Mesenchymal stem cell (in vitro differentiated cells and primary cell): Measurements from ENCODE around the gene NRXN3.
A peak's percentile ranks its signal among the peaks of the same experiment; 100 is the strongest.

Experiments
- DNase-seq: peaks from one replicate; pipeline ENCODE4 v3.0.0-alpha.2; 2013
- H2AFZ ChIP-seq: one replicate; pipeline ENCODE4 v1.6.1; 2013; ENCODE audit warnings: low read depth, mild to moderate bottlenecking, control low read depth, inconsistent platforms, low read length, moderate library complexity
- H2AK5ac ChIP-seq: 2 replicates; pipeline ENCODE4 v1.6.1; 2013; ENCODE audit warnings: low read length, moderate library complexity, mild to moderate bottlenecking, inconsistent platforms; ENCODE audit not compliant: severe bottlenecking
- H2BK120ac ChIP-seq: one replicate; pipeline ENCODE4 v1.6.1; 2013; ENCODE audit warnings: low read depth, mild to moderate bottlenecking, inconsistent platforms, low read length, moderate library complexity
- H2BK12ac ChIP-seq, 2 experiments: one replicate each; pipeline ENCODE4 v1.6.1; 2013; ENCODE audit warnings: inconsistent platforms in 2 of 2, low read length in 2 of 2, mild to moderate bottlenecking in 2 of 2, moderate library complexity in 2 of 2, control low read depth in 1 of 2
- H2BK15ac ChIP-seq: one replicate; pipeline ENCODE4 v1.6.1; 2013; ENCODE audit warnings: mild to moderate bottlenecking, low read depth, inconsistent platforms; ENCODE audit not compliant: poor library complexity, severe bottlenecking
- H2BK5ac ChIP-seq: 2 replicates; pipeline ENCODE4 v1.6.1; 2013; ENCODE audit warnings: low read depth, mild to moderate bottlenecking, low read length, control low read depth, inconsistent platforms; ENCODE audit not compliant: poor library complexity, severe bottlenecking
- H3K14ac ChIP-seq, 2 experiments: one replicate each; pipeline ENCODE4 v1.6.1; 2013; ENCODE audit warnings: inconsistent platforms in 2 of 2, low read length in 2 of 2, control low read depth in 1 of 2, mild to moderate bottlenecking in 1 of 2, moderate library complexity in 1 of 2
- H3K18ac ChIP-seq, 2 experiments: one replicate each; pipeline ENCODE4 v1.6.1; 2013; ENCODE audit warnings: inconsistent platforms in 2 of 2, low read length in 2 of 2, control low read depth in 1 of 2, low read depth in 1 of 2, mild to moderate bottlenecking in 1 of 2
- H3K23ac ChIP-seq, 2 experiments: one replicate each; pipeline ENCODE4 v1.6.1; 2013; ENCODE audit warnings: inconsistent platforms in 2 of 2, low read length in 2 of 2, mild to moderate bottlenecking in 2 of 2, moderate library complexity in 2 of 2, control low read depth in 1 of 2
- H3K27ac ChIP-seq: 2 replicates; pipeline ENCODE4 v1.5.1; 2013; ENCODE audit warnings: mild to moderate bottlenecking, moderate library complexity, low read length, control low read depth, inconsistent platforms; ENCODE audit not compliant: poor library complexity, severe bottlenecking
- H3K27me3 ChIP-seq, 2 experiments: 2 replicates each; pipeline versions ENCODE4 v1.6.1 to v1.7.0; 2013; ENCODE audit warnings: low read length in 2 of 2, mild to moderate bottlenecking in 2 of 2, moderate library complexity in 2 of 2, control low read depth in 1 of 2, inconsistent platforms in 1 of 2; ENCODE audit not compliant: control insufficient read depth in 1 of 2, insufficient read depth in 1 of 2
- H3K36me3 ChIP-seq, 2 experiments: 2 replicates each; pipeline versions ENCODE4 v1.6.1 to v1.7.0; 2013; ENCODE audit warnings: low read length in 2 of 2, control low read depth in 1 of 2, inconsistent platforms in 1 of 2, low read depth in 1 of 2, mild to moderate bottlenecking in 1 of 2; ENCODE audit not compliant: insufficient read depth in 2 of 2, control insufficient read depth in 1 of 2
- H3K4ac ChIP-seq, 2 experiments: one replicate each; pipeline ENCODE4 v1.6.1; 2013; ENCODE audit warnings: inconsistent platforms in 2 of 2, low read length in 2 of 2, mild to moderate bottlenecking in 2 of 2, moderate library complexity in 2 of 2, control low read depth in 1 of 2, low read depth in 1 of 2
- H3K4me1 ChIP-seq: 2 replicates; pipeline ENCODE4 v1.6.1; 2013; ENCODE audit warnings: low read depth, low read length, control low read depth; ENCODE audit not compliant: control insufficient read depth, insufficient read depth
- H3K4me2 ChIP-seq: 2 replicates; pipeline ENCODE4 v1.6.1; 2013; ENCODE audit warnings: low read length, mild to moderate bottlenecking, inconsistent platforms; ENCODE audit not compliant: poor library complexity, severe bottlenecking
- H3K4me3 ChIP-seq, 2 experiments: 2 replicates each; pipeline versions ENCODE4 v1.5.1 to v1.7.0; 2013; ENCODE audit warnings: low read length in 2 of 2, mild to moderate bottlenecking in 2 of 2, control low read depth in 1 of 2, low read depth in 1 of 2; ENCODE audit not compliant: insufficient read depth in 1 of 2
- H3K79me1 ChIP-seq: replicated peaks from 2 replicates; pipeline ENCODE4 v1.6.1; 2013; ENCODE audit warnings: mild to moderate bottlenecking, control low read depth, low read length, inconsistent platforms; ENCODE audit not compliant: poor library complexity, severe bottlenecking
- H3K9ac ChIP-seq: 2 replicates; pipeline ENCODE4 v1.7.0; 2013; ENCODE audit warnings: mild to moderate bottlenecking, low read length, moderate library complexity
- H3K9me3 ChIP-seq: 2 replicates; pipeline ENCODE4 v1.7.0; 2013; ENCODE audit warnings: mild to moderate bottlenecking, low read length; ENCODE audit not compliant: control insufficient read depth
- H4K8ac ChIP-seq: one replicate; pipeline ENCODE4 v1.6.1; 2013; ENCODE audit warnings: inconsistent platforms, mild to moderate bottlenecking, low read length, moderate library complexity
- H4K91ac ChIP-seq: one replicate; pipeline ENCODE4 v1.6.1; 2013; ENCODE audit warnings: mild to moderate bottlenecking, low read length, inconsistent platforms
- WGBS: methylation state at CpG from one replicate; pipeline ENCODE4 v1.1.7; 2013; ENCODE audit warnings: mixed read lengths; 5-methylcytosine and 5-hydroxymethylcytosine counted together

The NRXN3 gene

DNA sequence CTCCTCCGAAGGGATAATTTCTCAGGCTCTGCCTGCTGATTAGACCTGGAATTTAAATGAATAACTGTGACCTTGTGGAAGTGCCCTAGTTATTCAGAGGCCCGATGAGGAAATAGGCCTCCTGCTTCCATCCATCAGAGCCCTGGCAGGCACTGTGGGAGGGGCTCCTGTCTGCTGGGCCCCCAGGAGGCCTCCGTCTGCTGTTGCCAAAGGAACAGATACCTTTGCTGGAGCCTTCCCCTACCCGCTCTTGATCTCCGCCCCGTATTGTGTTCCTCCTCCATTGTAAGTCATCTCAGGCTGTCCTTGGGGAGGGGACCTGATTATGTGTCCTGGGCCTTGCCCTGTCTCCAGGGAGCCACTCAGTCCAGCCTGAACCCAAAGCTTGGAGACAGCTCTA is 112.3 kb downstream of the NRXN3 start:
- no peaks in the 10 kb centered on the region for H3K4me1 ChIP-seq
- H4K91ac ChIP-seq = no peak overlapping the region
- H3K4ac ChIP-seq = no peak overlapping the region
- H2AFZ ChIP-seq = no peak overlapping the region
- H3K23ac ChIP-seq = no peak overlapping the region
- H3K36me3 ChIP-seq = no peaks in the 10 kb centered on the region
- H2BK120ac ChIP-seq = no peak overlapping the region
- no peak overlapping the region for H2AK5ac ChIP-seq
- DNase-seq = no peak
- H3K4me2 ChIP-seq = no peak overlapping the region
- H3K9me3 ChIP-seq = no peaks in the 10 kb centered on the region
- no peak overlapping the region for H2BK15ac ChIP-seq
- H3K27ac ChIP-seq = no peak overlapping the region
- no peak overlapping the region for H3K4me3 ChIP-seq
- H3K14ac ChIP-seq = no peak overlapping the region
- no peaks in the 10 kb centered on the region for H3K27me3 ChIP-seq
- no peak overlapping the region for H2BK12ac ChIP-seq
- H2BK5ac ChIP-seq = no peak overlapping the region
- no peak overlapping the region for H3K9ac ChIP-seq
- H3K79me1 ChIP-seq = no peaks in the 10 kb centered on the region
- WGBS = 68% methylated on average over 6 of the region's 6 CpGs
- H3K18ac ChIP-seq = no peak overlapping the region
- no peak overlapping the region for H4K8ac ChIP-seq

- Histone ChIP-seq H2AFZ (no peak overlapping the region), H3K18ac (no peak overlapping the region), H3K27me3 (no peaks in the 10 kb centered on the region), H4K91ac (no peak overlapping the region), H3K4me1 (no peaks in the 10 kb centered on the region), H2AK5ac (no peak overlapping the region), H2BK5ac (no peak overlapping the region), H2BK120ac (no peak overlapping the region), H4K8ac (no peak overlapping the region), H3K4me2 (no peak overlapping the region), H3K27ac (no peak overlapping the region), H2BK12ac (no peak overlapping the region), H3K79me1 (no peaks in the 10 kb centered on the region), H3K36me3 (no peaks in the 10 kb centered on the region), H3K4me3 (no peak overlapping the region), H2BK15ac (no peak overlapping the region), H3K14ac (peak overlapping the region in 1 of 2 experiments; percentile 41), H3K4ac (no peak overlapping the region), H3K23ac (no peak overlapping the region), H3K9me3 (peaks cover 2% of the 10 kb centered on the region), H3K9ac (no peak overlapping the region)
- no peak for DNase-seq
- WGBS = 45% methylated on average over 3 of the region's 3 CpGs
Measured at GRCh38 chr14:78286210-78286609, 116.0 kb downstream of the NRXN3 start.

DNA sequence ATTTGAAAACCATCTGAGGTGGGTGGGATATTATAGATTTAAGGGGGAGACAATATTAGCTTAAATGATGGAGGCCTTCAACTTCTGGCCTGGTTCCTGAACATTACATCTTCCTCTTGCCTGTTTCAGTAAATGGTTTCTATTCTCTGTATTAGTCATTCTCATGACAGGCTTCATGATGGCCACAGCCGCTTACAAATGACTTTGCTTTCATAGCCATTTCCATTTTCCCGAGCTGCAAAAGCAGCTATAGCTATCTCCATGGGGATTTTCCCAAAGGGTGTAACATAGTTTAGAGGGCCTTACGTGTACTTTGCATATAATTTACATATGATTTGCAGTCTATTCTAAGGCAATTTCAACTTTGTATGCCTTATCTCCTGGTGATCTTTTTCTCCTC is 121.8 kb downstream of the NRXN3 start:
- no peak overlapping the region for H3K27ac ChIP-seq
- no peak overlapping the region for H2BK5ac ChIP-seq
- no peak overlapping the region for H3K9ac ChIP-seq
- H3K18ac ChIP-seq = no peak overlapping the region
- no peak overlapping the region for H3K4me3 ChIP-seq
- no peak overlapping the region for H3K14ac ChIP-seq
- H3K4ac ChIP-seq = no peak overlapping the region
- H2BK15ac ChIP-seq = no peak overlapping the region
- H3K9me3 ChIP-seq = peaks cover 2% of the 10 kb centered on the region
- no peak overlapping the region for H4K91ac ChIP-seq
- H2BK12ac ChIP-seq = no peak overlapping the region
- H4K8ac ChIP-seq = no peak overlapping the region
- no peak for DNase-seq
- H3K27me3 ChIP-seq = no peaks in the 10 kb centered on the region
- no peaks in the 10 kb centered on the region for H3K36me3 ChIP-seq
- H2AFZ ChIP-seq = no peak overlapping the region
- H2AK5ac ChIP-seq = no peak overlapping the region
- 20% methylated on average over 1 of the region's 3 CpGs for WGBS
- no peak overlapping the region for H3K23ac ChIP-seq
- H2BK120ac ChIP-seq = no peak overlapping the region
- H3K79me1 ChIP-seq = no peaks in the 10 kb centered on the region
- H3K4me1 ChIP-seq = no peaks in the 10 kb centered on the region
- no peak overlapping the region for H3K4me2 ChIP-seq

DNA sequence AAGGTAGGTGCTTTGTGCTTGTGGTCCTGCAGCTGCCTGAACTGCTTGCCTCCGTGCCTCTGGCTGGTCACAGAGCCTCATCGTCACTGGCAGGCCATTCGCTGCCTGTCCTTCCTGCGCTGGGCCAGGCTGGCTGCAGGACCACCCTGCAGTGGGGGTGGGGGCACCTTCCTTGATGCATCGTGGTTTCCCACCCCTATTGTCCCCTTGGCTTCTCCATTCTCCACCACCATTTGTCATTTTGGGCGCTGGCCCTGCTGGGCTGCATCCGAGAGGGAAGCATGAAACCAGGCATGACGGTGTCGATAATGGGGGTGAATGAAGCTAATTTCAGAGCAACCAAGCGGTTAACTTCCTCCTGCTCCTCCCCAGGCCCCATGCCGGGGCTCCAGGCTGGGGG is 127.7 kb downstream of the NRXN3 start:
- Histone ChIP-seq H3K36me3 (no peaks in the 10 kb centered on the region), H3K23ac (no peak overlapping the region), H3K14ac (no peak overlapping the region), H3K27me3 (peaks cover 0 to 24% of the 10 kb centered on the region in 2 experiments), H2BK5ac (no peak overlapping the region), H4K8ac (no peak overlapping the region), H4K91ac (no peak overlapping the region), H2BK120ac (no peak overlapping the region), H2BK15ac (no peak overlapping the region), H3K27ac (no peak overlapping the region), H3K9me3 (no peaks in the 10 kb centered on the region), H3K9ac (no peak overlapping the region), H2AFZ (no peak overlapping the region), H2AK5ac (no peak overlapping the region), H3K79me1 (no peaks in the 10 kb centered on the region), H3K18ac (no peak overlapping the region), H3K4me2 (no peak overlapping the region), H3K4ac (no peak overlapping the region), H3K4me3 (peak overlapping the region in 1 of 2 experiments; percentile 27), H2BK12ac (no peak overlapping the region), H3K4me1 (no peaks in the 10 kb centered on the region)
- no peak for DNase-seq
- WGBS = 68% methylated on average over 11 of the region's 11 CpGs
